ENCODE results near the gene TPRX2.

- no peak for TF ChIP-seq EZH2phosphoT487 (IDR thresholded peaks at IDR 0.05; ENCODE audit: unreplicated experiment)
- TF ChIP-seq EZH2 (IDR thresholded peaks at IDR 0.05; ENCODE audit: low read depth, unreplicated experiment): no peak
- TF ChIP-seq CTCF (conservative IDR thresholded peaks at IDR 0.05; ENCODE audit: low read depth in 2 of 2): no peak
- no peak for TF ChIP-seq CREB1 (CRISPR knock-in tag; IDR thresholded peaks at IDR 0.05; ENCODE audit: low read depth)
- TF ChIP-seq POLR2AphosphoS5 (IDR thresholded peaks at IDR 0.05; ENCODE audit: low read depth): no peak
- TF ChIP-seq JUNB (IDR thresholded peaks at IDR 0.05; ENCODE audit: unreplicated experiment): no peak
- TF ChIP-seq ETS1 (IDR thresholded peaks at IDR 0.05): no peak
- no peak for TF ChIP-seq REST (IDR thresholded peaks at IDR 0.05; ENCODE audit: unreplicated experiment)
- TF ChIP-seq NANOG (IDR thresholded peaks at IDR 0.05; ENCODE audit: borderline replicate concordance): no peak
Observed at GRCh38 chr19:47826800-47827199, 32.2 kb upstream of the TPRX2 start.

All from GM23338 (cell line).